ENCODE measurements around the gene UBA6.

Gene UBA6

GRCh38 chr4:67575232-67576058, 125.5 kb downstream of the UBA6 start:
- DNase-seq, result peak; percentile 88

- DNase-seq, result peak; percentile 67
Observed at GRCh38 chr4:67573193-67573592, 127.8 kb downstream of the UBA6 start.

GRCh38 chr4:67571975-67572374, 129.0 kb downstream of the UBA6 start:
- DNase-seq, result peak; percentile 91

GRCh38 chr4:67570537-67570936, 130.4 kb downstream of the UBA6 start:
- DNase-seq, result no peak

GRCh38 chr4:67568820-67569219, 132.1 kb downstream of the UBA6 start:
- DNase-seq, result no peak

GRCh38 chr4:67566335-67566734, 134.6 kb downstream of the UBA6 start:
- no peak for DNase-seq

GRCh38 chr4:67565284-67565683, 135.7 kb downstream of the UBA6 start:
- DNase-seq, result no peak
